ENCODE data around the gene HAUS8. TPM values are rescaled to one million over a fixed set of nuclear protein-coding genes. Genes with fewer than 3 reads are reported as not detected.

HAUS8 gene
- total RNA-seq, 1 donor from 2014 or later, result 8.2 TPM

DNA sequence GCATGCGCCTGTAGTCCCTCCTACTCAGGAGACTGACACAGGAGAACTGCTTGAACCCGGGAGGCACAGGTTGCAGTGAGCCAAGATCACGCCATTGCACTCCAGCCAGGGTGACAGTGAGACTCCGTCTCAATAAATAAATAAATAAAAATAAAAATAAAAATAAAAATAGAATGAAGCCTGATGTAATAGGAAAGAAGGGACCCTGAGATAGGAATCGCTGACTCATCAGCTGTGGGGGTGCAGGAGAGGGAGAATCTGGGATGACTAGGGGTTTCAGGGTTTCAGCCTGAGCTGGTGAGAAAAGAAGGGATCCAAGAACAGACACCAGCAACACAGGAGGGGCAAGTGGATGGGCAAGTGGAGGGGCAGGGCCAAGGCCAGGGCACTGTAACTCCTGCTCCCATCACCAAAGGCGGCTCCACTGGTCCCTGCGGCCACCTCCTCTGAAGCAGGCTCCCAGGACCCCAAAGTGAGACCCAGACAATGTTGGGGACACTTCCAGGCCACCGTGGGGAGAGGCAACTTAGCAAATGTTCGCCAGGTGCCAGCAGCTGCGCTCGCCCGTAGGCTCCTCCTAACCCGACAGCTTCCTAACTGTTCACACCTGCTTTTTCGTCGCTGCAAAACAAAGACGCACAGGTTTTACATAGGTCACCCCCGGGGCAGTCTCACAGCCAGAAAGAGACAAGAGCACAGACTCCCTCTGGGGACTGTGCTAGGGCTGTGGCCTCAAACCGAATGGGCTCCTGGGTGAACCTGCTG, 1.2 kb downstream of the HAUS8 start:
- Mint-ChIP-seq H3K4me3 (ENCODE audit: unreplicated experiment) (peak overlapping the region; percentile 97), H3K4me1 (ENCODE audit: low read depth) (peaks cover 38% of the 10 kb centered on the region), H3K9me3 (ENCODE audit: low read depth) (no peaks in the 10 kb centered on the region), H3K36me3 (ENCODE audit: low read depth) (peaks cover 3% of the 10 kb centered on the region), H3K27ac (ENCODE audit: unreplicated experiment) (peak overlapping the region; percentile 98), H3K27me3 (ENCODE audit: low read depth) (no peaks in the 10 kb centered on the region)
- TF ChIP-seq, protein P1, sequence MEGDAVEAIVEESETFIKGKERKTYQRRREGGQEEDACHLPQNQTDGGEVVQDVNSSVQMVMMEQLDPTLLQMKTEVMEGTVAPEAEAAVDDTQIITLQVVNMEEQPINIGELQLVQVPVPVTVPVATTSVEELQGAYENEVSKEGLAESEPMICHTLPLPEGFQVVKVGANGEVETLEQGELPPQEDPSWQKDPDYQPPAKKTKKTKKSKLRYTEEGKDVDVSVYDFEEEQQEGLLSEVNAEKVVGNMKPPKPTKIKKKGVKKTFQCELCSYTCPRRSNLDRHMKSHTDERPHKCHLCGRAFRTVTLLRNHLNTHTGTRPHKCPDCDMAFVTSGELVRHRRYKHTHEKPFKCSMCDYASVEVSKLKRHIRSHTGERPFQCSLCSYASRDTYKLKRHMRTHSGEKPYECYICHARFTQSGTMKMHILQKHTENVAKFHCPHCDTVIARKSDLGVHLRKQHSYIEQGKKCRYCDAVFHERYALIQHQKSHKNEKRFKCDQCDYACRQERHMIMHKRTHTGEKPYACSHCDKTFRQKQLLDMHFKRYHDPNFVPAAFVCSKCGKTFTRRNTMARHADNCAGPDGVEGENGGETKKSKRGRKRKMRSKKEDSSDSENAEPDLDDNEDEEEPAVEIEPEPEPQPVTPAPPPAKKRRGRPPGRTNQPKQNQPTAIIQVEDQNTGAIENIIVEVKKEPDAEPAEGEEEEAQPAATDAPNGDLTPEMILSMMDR (IDR thresholded peaks at IDR 0.05), result no peak
- no peak for DNase-seq (ENCODE audit: low spot score)

DNA sequence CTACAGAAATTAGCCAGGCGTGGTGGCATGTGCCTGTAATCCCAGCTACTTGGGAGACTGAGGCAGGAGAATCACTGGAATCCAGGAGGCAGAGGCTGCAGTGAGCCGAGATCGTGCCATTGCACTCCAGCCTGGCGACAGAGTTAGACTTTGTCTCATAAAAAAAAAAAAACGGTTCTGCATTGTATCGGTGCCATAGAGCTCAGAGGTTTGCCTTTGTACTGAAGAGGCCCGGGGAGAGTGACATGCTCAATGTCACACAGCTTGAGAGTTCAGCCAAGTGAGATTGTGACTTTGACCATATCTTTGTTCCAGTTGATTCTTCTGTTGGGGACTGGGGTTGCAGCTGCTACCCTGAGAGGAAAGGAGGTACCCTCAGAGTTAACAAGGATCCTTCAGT, 4.3 kb downstream of the HAUS8 start:
- DNase-seq (ENCODE audit: low spot score), result no peak
- TF ChIP-seq, protein P1 (IDR thresholded peaks at IDR 0.05), result no peak
- no peak overlapping the region for H3K27ac Mint-ChIP-seq (ENCODE audit: unreplicated experiment)
- peaks cover 5% of the 10 kb centered on the region for H3K36me3 Mint-ChIP-seq (ENCODE audit: low read depth)
- H3K4me1 Mint-ChIP-seq (ENCODE audit: low read depth), result peaks cover 17% of the 10 kb centered on the region
- no peaks in the 10 kb centered on the region for H3K27me3 Mint-ChIP-seq (ENCODE audit: low read depth)
- no peaks in the 10 kb centered on the region for H3K9me3 Mint-ChIP-seq (ENCODE audit: low read depth)
- no peak overlapping the region for H3K4me3 Mint-ChIP-seq (ENCODE audit: unreplicated experiment)

DNA sequence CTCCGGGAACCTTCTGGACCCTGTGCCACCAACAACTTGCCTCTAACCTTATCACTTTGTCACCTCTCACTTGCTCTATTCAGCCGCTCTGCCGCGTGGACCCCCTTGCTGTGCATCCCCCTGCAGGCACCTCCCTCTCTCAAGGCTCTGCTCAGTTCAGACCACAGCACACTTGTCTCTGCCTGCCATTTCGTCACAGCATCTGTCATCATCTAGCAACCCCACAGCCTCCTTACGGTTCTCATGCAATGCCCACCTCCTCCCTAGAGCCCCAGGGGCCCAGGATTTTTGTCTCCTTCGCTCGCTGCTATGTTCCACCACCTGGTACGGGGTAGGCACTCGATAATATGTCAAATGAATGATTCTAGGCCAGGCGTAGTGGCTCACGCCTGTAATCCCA, 4.8 kb downstream of the HAUS8 start:
- Mint-ChIP-seq H3K27me3 (ENCODE audit: low read depth) (no peaks in the 10 kb centered on the region), H3K4me1 (ENCODE audit: low read depth) (peaks cover 17% of the 10 kb centered on the region), H3K4me3 (ENCODE audit: unreplicated experiment) (no peak overlapping the region), H3K36me3 (ENCODE audit: low read depth) (peaks cover 5% of the 10 kb centered on the region), H3K27ac (ENCODE audit: unreplicated experiment) (no peak overlapping the region), H3K9me3 (ENCODE audit: low read depth) (no peaks in the 10 kb centered on the region)
- DNase-seq (ENCODE audit: low spot score), result no peak
- TF ChIP-seq, protein P1 (IDR thresholded peaks at IDR 0.05), result no peak

DNA sequence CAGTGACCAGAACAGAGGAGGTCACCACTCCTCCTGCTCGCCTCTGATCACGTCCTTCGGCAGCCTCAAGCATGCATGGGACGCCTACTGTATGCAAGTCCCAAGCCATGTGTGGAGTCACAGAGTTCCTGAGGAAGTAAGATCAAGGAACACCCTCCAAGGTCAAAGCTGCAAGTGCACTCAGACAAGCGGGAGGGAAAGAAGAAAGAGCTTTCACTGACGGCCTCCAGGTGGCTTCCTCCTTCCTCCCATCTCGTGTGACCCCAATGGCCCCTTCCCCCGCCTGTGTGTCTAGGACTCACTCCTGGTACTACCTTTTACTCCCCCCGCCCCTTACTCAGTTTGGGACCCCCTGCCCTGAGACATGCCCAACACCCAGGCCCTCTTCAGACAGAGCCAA, 6.1 kb downstream of the HAUS8 start:
- no peak overlapping the region for H3K27ac Mint-ChIP-seq (ENCODE audit: unreplicated experiment)
- H3K36me3 Mint-ChIP-seq (ENCODE audit: low read depth), result peaks cover 7% of the 10 kb centered on the region
- no peaks in the 10 kb centered on the region for H3K9me3 Mint-ChIP-seq (ENCODE audit: low read depth)
- TF ChIP-seq, protein P1 (IDR thresholded peaks at IDR 0.05), result no peak
- no peaks in the 10 kb centered on the region for H3K27me3 Mint-ChIP-seq (ENCODE audit: low read depth)
- H3K4me3 Mint-ChIP-seq (ENCODE audit: unreplicated experiment), result no peak overlapping the region
- H3K4me1 Mint-ChIP-seq (ENCODE audit: low read depth), result peaks cover 9% of the 10 kb centered on the region
- DNase-seq (ENCODE audit: low spot score), result no peak

DNA sequence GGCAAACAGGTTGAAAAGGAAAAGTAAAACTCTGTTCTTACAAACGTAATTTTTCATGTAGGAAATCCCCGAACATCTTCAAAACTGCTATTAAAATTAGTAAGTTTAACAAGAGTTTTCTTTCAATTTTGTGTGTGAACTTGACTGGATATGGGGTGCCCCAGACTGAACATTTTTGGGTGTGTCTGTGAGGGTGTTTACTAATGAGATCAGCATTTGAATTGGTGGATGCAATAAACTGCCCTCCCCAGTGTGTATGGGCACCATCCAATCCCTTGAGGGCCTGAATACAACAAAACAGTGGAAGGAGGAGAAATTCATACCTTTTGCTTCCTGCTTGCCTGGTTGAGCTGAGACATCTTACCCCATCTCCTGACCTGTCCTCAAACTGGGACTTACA, 11.8 kb downstream of the HAUS8 start:
- H3K4me1 Mint-ChIP-seq (ENCODE audit: low read depth), result no peaks in the 10 kb centered on the region
- no peak overlapping the region for H3K4me3 Mint-ChIP-seq (ENCODE audit: unreplicated experiment)
- TF ChIP-seq, protein P1 (IDR thresholded peaks at IDR 0.05), result no peak
- H3K27ac Mint-ChIP-seq (ENCODE audit: unreplicated experiment), result no peak overlapping the region
- no peak for DNase-seq (ENCODE audit: low spot score)
- H3K27me3 Mint-ChIP-seq (ENCODE audit: low read depth), result no peaks in the 10 kb centered on the region
- H3K36me3 Mint-ChIP-seq (ENCODE audit: low read depth), result peaks cover 7% of the 10 kb centered on the region
- H3K9me3 Mint-ChIP-seq (ENCODE audit: low read depth), result no peaks in the 10 kb centered on the region

Measured in chondrocyte (in vitro differentiated cells).